ENCODE data around the gene DENND1C. TPM values are rescaled to one million over a fixed set of nuclear protein-coding genes. Genes with fewer than 3 reads are reported as not detected.

Gene DENND1C
- total RNA-seq: 10 to 100 TPM; 62.4 to 63.2 TPM

DNA sequence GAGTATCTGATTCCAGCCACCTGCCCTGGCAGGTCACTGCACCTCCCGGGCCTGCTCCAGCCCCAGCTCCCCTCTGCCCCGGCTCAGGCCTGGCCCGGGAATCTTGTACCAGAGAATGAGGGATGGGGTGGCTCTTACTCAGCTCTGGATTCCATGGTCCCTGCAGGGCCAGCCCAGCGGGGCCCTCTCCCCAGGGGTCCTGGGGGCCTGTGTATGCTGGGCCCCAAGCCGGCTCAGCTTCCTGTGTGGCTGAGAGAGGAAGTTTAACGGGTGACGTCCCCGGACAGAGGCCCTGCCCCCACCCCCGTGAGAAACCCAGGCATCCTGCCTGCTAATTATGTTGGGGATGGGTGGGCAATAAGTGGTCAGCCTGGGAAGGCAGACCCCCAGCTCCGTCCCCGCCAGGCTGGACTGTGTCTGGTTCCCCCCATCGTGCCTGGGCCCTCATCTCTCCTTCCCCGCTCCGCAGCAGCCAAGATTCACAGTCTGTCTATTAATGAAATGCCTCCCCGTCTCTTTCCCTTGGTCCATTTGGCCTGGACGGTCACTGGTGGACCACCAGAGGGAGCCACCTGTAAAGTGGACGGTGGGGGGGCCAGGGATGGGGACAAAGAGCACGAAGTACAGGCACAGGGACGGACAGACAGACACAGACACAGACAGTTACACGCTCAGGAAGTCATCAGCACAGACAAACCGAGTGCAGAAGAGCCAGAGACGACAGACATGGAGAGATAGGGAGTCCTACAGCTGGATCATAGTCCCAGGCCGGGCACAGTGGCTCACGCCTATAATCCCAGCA, at the start of gene DENND1C:
DENND1C (minus strand) TSS at position 247 of the 802 bp plus-strand sequence; CDS start at position 155, 92 bp downstream.
- DNase-seq: peak; percentile 75
- Mint-ChIP-seq H3K27me3 (no peaks in the 10 kb centered on the region), H3K36me3 (peaks cover 2% of the 10 kb centered on the region), H3K9me3 (no peaks in the 10 kb centered on the region), H3K4me1 (peaks cover 22% of the 10 kb centered on the region), H3K27ac (peak within 1 kb of the TSS; percentile 92), H3K4me3 (peak within 1 kb of the TSS; percentile 92)

DNA sequence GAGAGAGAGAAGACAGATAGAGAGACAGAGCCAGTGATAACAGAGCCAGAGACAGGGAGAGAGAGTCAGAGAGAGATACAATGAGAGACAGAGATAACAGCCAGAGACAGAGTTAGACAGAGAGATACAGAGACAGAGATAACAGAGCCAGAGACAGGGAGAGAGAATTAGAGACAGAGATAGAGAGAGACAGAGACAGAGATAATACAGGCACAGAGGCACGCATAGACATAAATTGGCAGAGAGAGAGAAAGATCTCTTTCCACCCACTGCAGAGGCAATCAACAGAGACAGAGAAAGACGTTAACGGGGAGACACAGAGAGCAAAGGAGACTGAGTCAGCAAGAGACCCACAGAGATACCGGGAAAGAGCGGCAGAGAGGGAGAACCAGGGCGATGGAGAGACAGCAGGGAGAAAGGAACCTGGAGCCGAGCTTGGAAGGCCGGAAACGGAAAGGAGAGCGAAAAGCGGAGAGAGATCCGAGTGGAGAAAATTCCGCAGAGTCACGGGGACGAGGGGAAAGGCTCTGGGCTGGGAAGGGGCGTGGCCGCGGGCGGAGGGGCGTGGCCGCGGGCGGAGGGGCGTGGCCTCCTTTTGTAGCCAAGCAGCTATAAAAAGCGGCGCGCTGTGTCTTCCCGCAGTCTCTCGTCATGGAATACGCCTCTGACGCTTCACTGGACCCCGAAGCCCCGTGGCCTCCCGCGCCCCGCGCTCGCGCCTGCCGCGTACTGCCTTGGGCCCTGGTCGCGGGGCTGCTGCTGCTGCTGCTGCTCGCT, 49.0 kb upstream of the DENND1C start, which contains the start of gene TNFSF9:
TNFSF9 (plus strand) TSS at position 641 of the 777 bp plus-strand sequence; CDS start at position 652, 11 bp downstream.
- Mint-ChIP-seq H3K27ac (peak within 1 kb of the TSS; percentile 18), H3K4me3 (peak within 1 kb of the TSS; percentile 73), H3K4me1 (peaks cover 21% of the 10 kb centered on the region), H3K27me3 (peaks cover 43% of the 10 kb centered on the region), H3K9me3 (no peaks in the 10 kb centered on the region), H3K36me3 (peaks cover 3% of the 10 kb centered on the region)
- peak; percentile 82 for DNase-seq

GRCh38 chr19:6529937-6530385, 48.4 kb upstream of the DENND1C start:
- DNase-seq: no peak
- peak overlapping the region; percentile 73 for H3K4me3 Mint-ChIP-seq
- H3K27ac Mint-ChIP-seq: no peak overlapping the region
- H3K9me3 Mint-ChIP-seq: no peaks in the 10 kb centered on the region
- H3K36me3 Mint-ChIP-seq: no peaks in the 10 kb centered on the region
- peaks cover 21% of the 10 kb centered on the region for H3K4me1 Mint-ChIP-seq
- H3K27me3 Mint-ChIP-seq: peaks cover 40% of the 10 kb centered on the region

DNA sequence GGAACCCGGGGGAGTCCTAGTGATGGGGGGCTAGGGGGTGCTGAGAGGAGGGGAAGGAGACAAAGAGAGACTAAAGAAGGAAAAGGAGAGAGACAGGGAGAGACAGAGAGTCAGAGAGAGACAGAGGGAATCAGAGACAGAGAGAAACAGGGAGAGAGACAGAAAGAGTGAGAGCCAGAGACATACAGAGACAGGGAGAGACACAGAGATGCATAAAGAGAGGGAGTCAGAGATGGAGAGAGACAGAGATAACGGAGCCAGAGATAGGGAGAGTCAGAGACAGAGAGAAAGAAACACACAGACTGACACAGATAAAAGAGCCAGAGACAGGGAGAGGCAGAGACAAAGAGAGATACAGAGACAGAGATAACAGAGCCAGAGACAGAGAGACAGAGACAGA, 47.8 kb upstream of the DENND1C start:
- Mint-ChIP-seq H3K4me3 (no peak overlapping the region), H3K36me3 (no peaks in the 10 kb centered on the region), H3K4me1 (peaks cover 21% of the 10 kb centered on the region), H3K9me3 (no peaks in the 10 kb centered on the region), H3K27me3 (peaks cover 38% of the 10 kb centered on the region), H3K27ac (no peak overlapping the region)
- DNase-seq: no peak

GRCh38 chr19:6528544-6529121, 47.0 kb upstream of the DENND1C start:
- H3K9me3 Mint-ChIP-seq: no peaks in the 10 kb centered on the region
- no peak overlapping the region for H3K4me3 Mint-ChIP-seq

DNA sequence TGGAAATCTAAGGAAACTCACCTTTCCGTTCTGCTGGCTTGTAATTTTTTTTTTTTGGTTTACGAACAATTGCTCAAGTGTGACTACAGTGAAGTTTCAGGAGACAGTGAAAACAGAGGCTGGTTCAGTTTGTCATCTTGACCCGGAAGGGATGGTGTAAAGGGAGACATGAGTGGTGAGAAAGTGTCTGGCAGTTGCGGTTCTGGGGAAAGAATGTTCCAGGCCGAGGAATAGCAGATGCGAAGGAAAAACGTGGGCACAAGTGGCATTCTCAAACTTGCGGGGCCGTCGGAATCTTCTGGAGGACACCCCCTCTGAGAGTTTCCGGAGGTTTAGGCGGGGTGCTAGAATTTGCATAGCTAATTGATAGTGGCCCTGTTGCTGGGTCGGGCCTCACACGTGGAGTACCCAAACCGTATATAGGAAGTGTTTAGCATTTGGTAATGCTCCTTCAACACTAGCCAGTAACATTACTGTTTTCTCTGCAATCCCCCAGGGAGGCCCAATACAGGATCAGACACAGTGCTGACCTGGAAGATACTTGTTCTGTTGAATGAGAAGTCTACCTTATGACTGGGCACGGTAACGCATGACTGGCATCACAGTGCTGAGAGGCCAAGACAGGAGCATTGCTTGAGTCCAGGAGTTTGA, 46.4 kb upstream of the DENND1C start:
- Mint-ChIP-seq H3K4me3 (no peak overlapping the region), H3K9me3 (no peaks in the 10 kb centered on the region), H3K4me1 (peaks cover 19% of the 10 kb centered on the region), H3K27ac (peak overlapping the region; percentile 27), H3K36me3 (no peaks in the 10 kb centered on the region), H3K27me3 (peaks cover 28% of the 10 kb centered on the region)
- no peak for DNase-seq

More at GRCh38 chr19:6528544-6529121, 47.0 kb upstream of the DENND1C start:
- Mint-ChIP-seq H3K27ac (no peak overlapping the region), H3K27me3 (peaks cover 31% of the 10 kb centered on the region), H3K4me1 (peaks cover 19% of the 10 kb centered on the region), H3K36me3 (no peaks in the 10 kb centered on the region)
- no peak for DNase-seq

DNA sequence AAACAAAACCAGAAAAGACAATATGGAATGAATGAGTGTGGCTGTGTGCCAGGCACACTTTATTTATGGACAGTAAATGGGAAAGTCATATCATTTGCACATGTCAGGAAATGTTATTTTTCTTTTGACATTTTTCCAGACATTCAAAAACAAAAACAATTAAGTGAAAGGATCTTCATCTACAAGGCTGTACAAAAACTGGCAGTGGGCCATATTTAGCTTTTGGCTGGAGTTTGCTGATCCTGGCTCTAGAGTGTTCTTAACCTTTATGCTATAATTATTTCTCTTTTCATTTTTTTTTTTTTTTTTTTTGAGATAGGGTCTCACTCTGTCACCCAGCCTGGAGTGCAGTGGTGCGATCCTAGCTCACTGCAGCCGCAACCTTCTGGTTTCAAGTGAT, 42.7 kb upstream of the DENND1C start:
- Mint-ChIP-seq H3K4me1 (peaks cover 13% of the 10 kb centered on the region), H3K27ac (no peak overlapping the region), H3K4me3 (no peak overlapping the region), H3K9me3 (no peaks in the 10 kb centered on the region), H3K27me3 (peaks cover 6% of the 10 kb centered on the region), H3K36me3 (no peaks in the 10 kb centered on the region)
- DNase-seq: no peak

DNA sequence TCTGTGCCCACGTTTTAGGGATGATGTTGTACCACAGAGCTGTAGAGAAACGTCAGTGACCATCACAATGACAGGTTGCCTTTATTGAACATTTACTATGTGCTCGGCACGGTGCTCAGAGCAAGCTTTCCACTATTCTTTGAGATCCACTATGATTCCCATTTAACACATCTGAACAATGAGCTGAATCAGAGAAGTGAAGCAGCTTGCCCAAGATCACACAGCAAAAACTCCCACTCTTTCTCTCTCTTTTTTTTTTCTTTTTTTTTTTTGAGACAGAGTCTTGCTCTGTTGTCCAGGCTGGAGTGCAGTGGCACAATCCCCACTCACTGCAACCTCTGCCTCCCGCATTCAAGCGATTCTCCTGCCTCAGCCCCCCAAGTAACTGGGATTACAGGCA, 41.1 kb upstream of the DENND1C start:
- peaks cover 27% of the 10 kb centered on the region for H3K4me1 Mint-ChIP-seq
- H3K4me3 Mint-ChIP-seq: no peak overlapping the region
- H3K9me3 Mint-ChIP-seq: no peaks in the 10 kb centered on the region
- no peaks in the 10 kb centered on the region for H3K36me3 Mint-ChIP-seq
- DNase-seq: no peak
- no peak overlapping the region for H3K27ac Mint-ChIP-seq
- H3K27me3 Mint-ChIP-seq: peaks cover 4% of the 10 kb centered on the region

DNA sequence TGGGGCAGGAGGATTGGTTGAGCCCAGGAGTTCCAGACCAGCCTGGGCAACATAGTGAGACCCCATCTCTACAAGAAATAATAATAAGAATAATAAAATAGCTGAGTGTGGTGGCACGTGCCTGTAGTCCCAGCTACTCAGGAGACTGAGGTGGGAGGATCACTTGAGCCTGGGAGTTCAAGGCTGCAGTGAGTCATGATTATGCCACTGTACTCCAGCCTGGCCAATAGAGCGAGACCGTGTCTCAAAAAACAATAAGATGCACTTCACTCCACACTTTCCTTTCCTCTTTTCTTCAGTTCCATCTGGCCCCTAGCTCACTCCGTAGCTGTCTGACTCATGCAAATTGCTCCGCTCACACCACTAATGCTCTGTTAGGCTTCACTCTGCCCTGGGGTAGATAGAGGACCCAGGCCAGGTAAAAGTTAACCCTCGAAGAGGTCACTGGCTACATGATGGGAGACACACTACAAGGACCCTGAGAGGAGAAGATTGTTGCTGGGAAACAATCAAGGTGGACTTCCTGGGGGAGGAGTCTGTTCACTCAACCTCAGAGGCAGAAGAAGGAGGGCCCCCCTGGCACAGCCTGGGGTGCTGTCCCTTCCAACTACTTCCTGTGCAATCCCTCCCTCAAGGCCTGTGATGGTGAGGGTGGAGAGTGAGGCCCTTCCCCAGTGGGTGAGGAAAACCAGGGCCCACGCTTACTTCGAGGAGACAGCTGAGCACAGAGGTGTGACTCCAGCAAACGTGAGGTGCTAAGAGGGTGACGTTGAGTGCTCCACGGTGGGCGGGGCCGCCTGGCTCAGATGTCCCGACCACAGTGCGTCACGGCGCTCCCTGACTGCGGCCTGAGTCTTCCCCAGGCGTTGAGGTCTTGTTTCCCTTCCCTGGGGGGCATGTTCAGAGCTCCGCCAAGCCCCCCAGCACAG, 40.4 kb upstream of the DENND1C start:
- Mint-ChIP-seq H3K9me3 (no peaks in the 10 kb centered on the region), H3K4me1 (peaks cover 32% of the 10 kb centered on the region), H3K27me3 (peaks cover 4% of the 10 kb centered on the region), H3K4me3 (peak overlapping the region; percentile 30), H3K36me3 (no peaks in the 10 kb centered on the region), H3K27ac (peak overlapping the region; percentile 49)
- DNase-seq: peak; percentile 68

GRCh38 chr19:6519289-6519688, 37.7 kb upstream of the DENND1C start:
- Mint-ChIP-seq H3K36me3 (no peaks in the 10 kb centered on the region), H3K27me3 (peaks cover 4% of the 10 kb centered on the region), H3K4me1 (peaks cover 40% of the 10 kb centered on the region), H3K27ac (peak overlapping the region; percentile 75), H3K9me3 (no peaks in the 10 kb centered on the region), H3K4me3 (no peak overlapping the region)
- DNase-seq: no peak

DNA sequence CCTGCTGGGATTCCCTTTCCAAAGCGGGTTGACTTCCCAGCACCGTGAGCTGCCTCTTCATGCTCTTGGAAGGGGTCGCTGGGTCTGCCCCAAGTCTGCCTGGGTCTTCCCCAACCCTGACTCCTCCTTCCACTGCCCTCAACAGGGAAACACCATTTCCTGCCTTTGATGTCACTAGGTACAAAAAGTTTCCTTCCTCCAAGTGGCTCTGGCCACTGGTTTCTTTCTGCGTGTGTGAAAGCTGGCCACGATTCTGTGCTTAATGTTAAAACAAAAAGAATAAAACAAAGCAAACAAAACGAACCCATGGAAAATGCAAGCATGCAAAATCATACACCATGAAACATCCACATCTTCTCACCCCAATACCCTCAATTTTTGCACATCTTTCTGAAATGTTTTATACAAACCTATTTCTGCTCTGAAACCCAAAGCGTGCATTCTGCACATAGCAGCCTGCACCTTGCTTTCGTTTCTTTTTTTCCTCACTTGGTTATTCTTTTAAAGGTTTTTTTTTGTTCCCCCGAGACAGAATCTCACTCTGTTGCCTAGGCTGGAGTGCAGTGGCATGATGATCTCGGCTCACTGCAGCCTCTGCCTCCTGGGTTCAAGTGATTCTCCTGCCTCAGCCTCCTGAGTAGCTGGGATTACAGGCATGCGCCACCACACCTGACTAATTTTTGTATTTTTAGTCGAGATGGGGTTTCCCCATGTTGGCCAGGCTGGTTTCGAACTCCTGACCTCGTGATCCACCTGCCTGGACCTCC, 36.7 kb upstream of the DENND1C start:
- peak; percentile 60 for DNase-seq
- peak overlapping the region; percentile 76 for H3K27ac Mint-ChIP-seq
- H3K9me3 Mint-ChIP-seq: no peaks in the 10 kb centered on the region
- H3K4me1 Mint-ChIP-seq: peaks cover 40% of the 10 kb centered on the region
- no peaks in the 10 kb centered on the region for H3K36me3 Mint-ChIP-seq
- peak overlapping the region; percentile 46 for H3K4me3 Mint-ChIP-seq
- H3K27me3 Mint-ChIP-seq: peaks cover 4% of the 10 kb centered on the region

DNA sequence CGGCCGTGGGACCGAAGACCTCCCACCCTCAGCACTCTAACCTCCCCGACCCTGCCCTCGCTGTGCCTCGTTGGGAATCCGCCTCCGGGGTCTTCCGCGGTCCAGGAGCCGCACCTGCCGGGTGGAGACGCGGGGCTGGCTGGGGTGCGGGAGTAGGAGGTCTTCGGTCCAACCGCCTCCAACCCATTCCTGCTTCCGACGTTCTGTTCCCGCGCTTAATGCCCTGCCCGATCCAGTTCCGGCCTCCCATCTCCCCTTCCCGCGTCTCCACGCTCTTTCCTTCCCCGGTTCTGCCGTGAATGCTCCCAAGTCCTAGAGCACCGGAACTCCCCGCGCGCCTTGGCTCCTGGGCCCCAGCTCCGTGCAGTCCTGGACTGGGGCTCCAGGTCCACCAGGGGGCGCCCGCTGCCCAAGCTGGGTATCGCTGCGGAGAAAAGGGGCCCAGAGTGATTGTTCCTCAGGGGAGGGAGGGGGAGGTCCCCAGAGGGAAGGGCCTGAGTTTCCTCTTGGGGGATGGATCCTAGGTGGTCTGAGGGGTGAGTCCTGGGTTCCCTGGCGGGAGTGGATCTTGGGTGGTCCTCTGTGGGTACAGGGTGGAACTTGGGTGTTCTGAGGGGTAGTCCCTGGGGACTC, 35.2 kb upstream of the DENND1C start:
- no peaks in the 10 kb centered on the region for H3K36me3 Mint-ChIP-seq
- H3K4me3 Mint-ChIP-seq: peak overlapping the region; percentile 90
- DNase-seq: peak; percentile 92
- H3K27me3 Mint-ChIP-seq: peaks cover 4% of the 10 kb centered on the region
- H3K9me3 Mint-ChIP-seq: no peaks in the 10 kb centered on the region
- H3K27ac Mint-ChIP-seq: peak overlapping the region; percentile 85
- H3K4me1 Mint-ChIP-seq: peaks cover 32% of the 10 kb centered on the region

All from activated naive CD8-positive, alpha-beta T cell treated with anti-CD3 and anti-CD28 coated beads for 36 hours (primary cell).